ENCODE measurements around the gene CTAGE1.
"Not testable (repeated sequence)": the region's sequence is repeated elsewhere in the genome, so short reads cannot be mapped to it uniquely, and the experiment has no call there.

Gene CTAGE1

DNA sequence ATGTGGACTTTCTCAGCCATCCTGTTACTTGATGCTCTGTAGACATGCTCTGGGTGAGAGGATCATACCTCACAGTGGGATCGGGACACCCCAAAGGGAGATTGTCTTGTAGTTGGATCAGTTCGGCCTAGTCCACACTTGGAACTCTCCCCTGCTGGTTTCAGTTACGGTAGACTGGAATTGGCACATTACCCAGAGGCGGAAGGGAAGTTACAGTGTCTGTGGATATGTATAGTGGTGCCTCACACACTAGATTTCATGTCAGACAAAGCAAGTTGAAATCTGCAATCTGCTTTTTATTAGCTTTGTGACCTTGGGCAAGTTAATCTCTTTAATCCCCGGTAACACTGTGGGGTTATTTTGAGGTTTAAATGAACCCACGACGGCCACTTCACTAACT is 16.2 kb upstream of the CTAGE1 start:
- DNase-seq, result no peak

GRCh38 chr18:22432657-22433137 is 15.0 kb upstream of the CTAGE1 start:
- DNase-seq, result no peak

DNA sequence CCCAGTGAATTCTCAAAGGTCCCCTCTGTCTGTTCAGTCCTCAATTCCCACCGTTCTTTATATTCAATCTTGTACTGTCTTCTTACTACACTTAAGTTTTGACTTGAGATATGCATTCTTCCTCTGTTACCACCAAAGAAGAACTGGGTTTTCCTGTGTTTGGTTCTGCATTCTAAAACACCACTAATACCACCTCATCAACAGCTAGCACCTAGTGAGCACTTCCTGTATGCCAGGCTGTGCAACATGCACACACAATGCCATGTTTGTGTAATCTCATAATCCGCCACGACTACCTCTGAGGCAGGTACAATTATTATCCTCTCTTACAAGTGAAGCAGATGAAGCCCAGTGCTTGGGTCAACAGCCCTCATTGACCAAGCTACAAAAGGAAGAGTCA is 11.8 kb upstream of the CTAGE1 start:
- DNase-seq, result no peak

GRCh38 chr18:22428672-22429071 is 11.0 kb upstream of the CTAGE1 start:
- no peak for DNase-seq

- DNase-seq, result no peak
Observed at GRCh38 chr18:22427822-22428549, 10.3 kb upstream of the CTAGE1 start.

DNA sequence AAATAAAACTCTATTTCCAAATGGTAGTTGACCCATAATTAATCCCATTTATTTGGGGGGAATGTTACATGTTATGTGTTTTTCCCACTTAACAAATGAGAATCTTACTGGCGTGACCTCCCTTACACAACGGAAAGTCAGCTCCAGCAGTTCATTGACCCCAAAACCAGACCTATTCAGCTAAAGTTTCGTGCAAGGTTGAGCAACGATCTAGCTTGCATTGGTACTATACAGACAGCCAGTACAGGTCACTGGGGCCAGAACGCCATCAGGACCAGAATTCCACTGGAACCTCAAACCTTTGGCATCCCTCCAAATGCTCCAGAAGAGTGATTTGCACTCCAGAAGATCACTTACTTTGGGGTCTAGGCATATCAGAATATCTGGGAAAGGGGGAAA is 6.8 kb upstream of the CTAGE1 start:
- no peak for DNase-seq

GRCh38 chr18:22423878-22424564 is 6.3 kb upstream of the CTAGE1 start:
- DNase-seq, result no peak

- DNase-seq, result no peak
Observed at GRCh38 chr18:22422909-22423548, 5.3 kb upstream of the CTAGE1 start.

DNA sequence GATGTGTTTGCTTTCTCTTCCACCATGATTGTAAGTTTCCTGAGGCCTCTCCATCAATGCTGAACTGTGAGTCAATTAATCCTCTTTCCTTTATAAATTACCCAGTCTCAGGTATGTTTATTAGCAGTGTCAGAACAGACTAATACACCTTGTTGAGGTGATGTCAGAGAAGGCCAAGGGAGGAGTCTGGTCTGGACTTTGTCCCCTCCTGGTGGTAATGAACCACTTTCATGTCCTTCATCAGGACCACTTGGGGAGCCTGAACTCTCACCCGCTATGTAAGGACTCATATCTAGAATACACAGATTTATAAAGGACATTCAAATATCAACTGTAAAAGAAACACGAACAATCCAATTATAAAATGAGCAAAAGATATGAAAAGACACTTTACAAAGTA is 2.9 kb upstream of the CTAGE1 start:
- DNase-seq, result no peak

GRCh38 chr18:22412176-22412911 is 5.4 kb downstream of the CTAGE1 start:
- DNase-seq, result no peak

DNA sequence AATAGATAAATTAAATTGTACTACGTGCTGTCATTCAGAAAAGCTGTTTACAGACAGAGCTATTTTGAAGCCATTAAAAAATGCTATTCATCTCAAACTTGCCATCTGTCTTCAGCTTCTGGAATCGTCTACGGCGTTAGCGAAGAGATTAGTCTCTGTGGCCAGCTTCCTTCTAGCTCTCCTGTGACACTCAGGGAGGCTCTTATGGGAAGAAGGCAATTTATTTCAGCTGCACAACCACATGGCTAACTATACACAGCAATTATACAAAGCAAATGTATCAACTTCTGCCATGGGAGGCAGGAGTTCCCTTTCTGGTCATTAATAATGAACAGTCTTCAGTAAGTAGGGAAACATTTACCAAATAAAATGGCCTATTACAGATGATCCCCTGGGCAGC is 6.3 kb downstream of the CTAGE1 start:
- DNase-seq, result no peak

GRCh38 chr18:22410126-22410525 is 7.6 kb downstream of the CTAGE1 start:
- DNase-seq, result no peak

- no peak for DNase-seq
Observed at GRCh38 chr18:22409445-22409844, 8.3 kb downstream of the CTAGE1 start.

GRCh38 chr18:22408059-22408458 is 9.7 kb downstream of the CTAGE1 start:
- DNase-seq, result no peak

DNA sequence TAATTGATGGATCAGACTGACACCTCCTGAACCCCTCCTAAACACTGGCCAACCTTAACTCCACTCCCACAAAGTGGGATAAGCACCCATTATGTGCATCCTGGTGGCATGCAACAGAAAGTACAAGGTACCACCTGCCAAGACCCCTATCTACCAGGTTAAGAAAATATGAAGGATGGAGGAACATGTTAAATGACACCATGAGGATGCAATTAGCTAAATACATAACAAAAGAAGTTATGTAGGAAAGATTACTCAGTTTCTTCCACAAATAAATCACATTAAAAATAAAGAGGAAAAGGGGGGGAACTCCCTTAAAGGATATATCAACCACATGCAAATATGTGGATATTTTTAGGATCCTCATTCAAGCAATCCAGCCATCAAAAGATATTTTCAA is 12.6 kb downstream of the CTAGE1 start:
- no peak for DNase-seq

DNA sequence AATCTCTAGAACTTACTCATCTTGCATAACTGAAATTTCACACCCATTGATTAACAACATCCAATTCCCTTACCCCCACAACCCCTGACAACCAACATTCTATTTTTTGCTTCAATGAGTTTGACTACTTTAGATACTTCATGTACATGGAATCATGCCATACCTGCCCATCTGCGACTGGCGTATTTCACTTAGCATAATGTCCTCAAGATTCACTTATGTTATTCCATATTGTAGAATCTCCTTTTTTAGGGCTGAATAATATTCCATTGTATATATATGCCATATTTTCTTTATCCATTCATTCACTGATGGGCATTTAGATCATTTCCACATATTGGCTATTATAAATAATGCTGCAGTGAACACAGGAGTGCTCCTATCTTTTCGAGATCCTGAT is 13.8 kb downstream of the CTAGE1 start:
- no peak for DNase-seq

- DNase-seq, result no peak
Observed at GRCh38 chr18:22399949-22400348, 17.8 kb downstream of the CTAGE1 start.

GRCh38 chr18:22398464-22398863 is 19.3 kb downstream of the CTAGE1 start:
- DNase-seq, result no peak

- DNase-seq, result no peak
Observed at GRCh38 chr18:22394428-22394827, 23.3 kb downstream of the CTAGE1 start.

GRCh38 chr18:22393164-22393563 is 24.6 kb downstream of the CTAGE1 start:
- DNase-seq, result not testable (repeated sequence)

DNA sequence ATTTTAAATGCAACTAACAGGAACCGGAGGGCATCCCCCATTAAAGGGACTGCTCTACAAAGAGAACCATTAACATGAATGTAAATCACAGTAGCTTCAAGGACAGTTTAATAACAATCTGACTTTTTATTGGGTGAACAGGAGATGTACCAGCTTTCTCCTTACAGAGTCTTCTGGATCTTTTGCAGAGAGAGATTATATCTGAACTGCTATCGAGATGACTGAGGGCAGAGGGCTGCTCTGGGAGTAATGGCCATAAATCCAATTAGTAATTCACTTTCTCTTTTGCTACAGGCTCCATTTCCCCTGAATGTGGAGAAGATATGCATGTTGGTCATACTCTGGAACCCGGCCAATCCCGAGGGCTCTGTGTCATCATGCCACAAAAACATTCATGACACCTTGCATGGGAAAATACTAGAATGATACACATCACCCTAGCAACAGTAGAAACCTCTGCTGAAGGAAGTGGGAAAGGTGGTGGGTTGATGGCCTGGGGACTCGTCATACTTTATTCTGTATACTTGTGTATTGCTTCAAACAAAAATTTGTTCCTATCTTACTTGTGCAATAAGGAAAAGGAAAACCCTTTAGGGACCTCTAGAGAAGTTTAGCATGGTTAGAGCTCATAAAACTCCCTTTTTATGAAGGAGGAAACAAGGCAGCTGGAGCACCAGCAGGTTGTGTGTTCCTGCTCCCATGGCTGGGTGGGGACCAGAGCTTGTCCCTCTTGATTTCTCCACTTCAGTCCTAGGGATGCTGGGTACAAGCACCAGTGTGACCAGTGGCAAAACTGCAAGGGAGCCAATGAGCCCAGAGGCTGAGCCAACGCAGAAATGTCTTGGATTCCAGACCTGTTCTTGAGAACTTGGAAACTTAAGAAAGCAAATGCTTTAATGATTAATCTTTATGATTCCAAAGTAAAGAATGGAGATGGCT is 26.0 kb downstream of the CTAGE1 start:
- DNase-seq, result peak; percentile 26

DNA sequence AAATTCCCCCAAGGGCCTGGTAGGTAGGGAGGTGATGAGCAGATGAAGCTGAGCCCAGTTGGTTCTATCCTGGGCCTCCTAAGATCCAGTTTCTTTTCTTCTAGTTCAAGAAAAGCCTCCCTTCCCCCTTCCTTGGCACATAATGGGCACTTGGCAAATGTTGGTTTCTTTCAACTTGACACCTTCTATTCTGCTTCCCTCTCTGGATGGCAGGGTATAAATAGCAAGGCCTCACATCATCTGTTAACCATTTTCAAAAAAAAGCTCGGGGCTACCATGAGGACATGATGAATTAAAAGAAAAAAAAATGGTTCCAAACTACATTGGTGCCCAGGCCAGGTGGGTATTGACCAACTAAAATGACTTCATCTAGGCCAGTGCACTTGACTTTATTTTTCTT is 29.9 kb downstream of the CTAGE1 start:
- DNase-seq, result no peak
